SK-N-SH (cell line): ENCODE measurements around the gene TBRG1. TPM values are rescaled to one million over a fixed set of nuclear protein-coding genes. Genes with fewer than 3 reads are reported as not detected.
A peak's percentile ranks its signal among the peaks of the same experiment; 100 is the strongest.

Source experiments
- CTCF ChIA-PET: fragments of 300-600, 350-600 bp; formaldehyde crosslinking; extraction: SDS; loops from one replicate; lab custom pipeline; 2021; lab: Yijun Ruan, JAX
- POLR2A ChIA-PET: fragments of 350-600 bp; sonication (Branson Sonifier 250); formaldehyde crosslinking; extraction: SDS; loops from one replicate; lab custom pipeline; 2020; ENCODE audit warnings: antibody characterized with exemption, inconsistent platforms; lab: Yijun Ruan, JAX
- DNase-seq: peaks from one replicate; pipeline ENCODE4 v3.0.0; 2012
- H2AFZ ChIP-seq: fragments of 200-600 bp; sonication (generic); 2 replicates; pipeline ENCODE4 v1.8.1; 2016; ENCODE audit warnings: antibody characterized with exemption, mild to moderate bottlenecking, low read depth
- H3F3A ChIP-seq: fragments of 200-600 bp; sonication (generic); replicated peaks from 2 replicates; pipeline ENCODE3; 2016; ENCODE audit warnings: antibody characterized with exemption, mild to moderate bottlenecking; ENCODE audit not compliant: insufficient read depth
- H3K27ac ChIP-seq, 2 experiments: fragments of 200-500 bp in 1 of 2; fragments of 200-600 bp in 1 of 2; sonication (Bioruptor generic) in 1 of 2; sonication (generic), shearing (Covaris generic) in 1 of 2; 2 replicates each; pipeline versions ENCODE4 v1.5.1 to v1.6.1; 2014 to 2016; ENCODE audit warnings: low read depth in 2 of 2, inconsistent platforms in 1 of 2, low read length in 1 of 2, mild to moderate bottlenecking in 1 of 2, mixed read lengths in 1 of 2
- H3K27me3 ChIP-seq: fragments of 200-600 bp; sonication (generic), shearing (Covaris generic); 2 replicates; pipeline ENCODE4 v1.6.1; 2016; ENCODE audit warnings: mixed run types; ENCODE audit not compliant: insufficient read depth
- H3K36me3 ChIP-seq, 2 experiments: fragments of 200-500 bp in 1 of 2; fragments of 200-600 bp in 1 of 2; sonication (Bioruptor generic) in 1 of 2; sonication (generic) in 1 of 2; replicated peaks in 1 of 2; 2 replicates each; pipeline versions ENCODE3 to v1.5.1; 2014 to 2016; ENCODE audit warnings: low read length in 1 of 2, mild to moderate bottlenecking in 1 of 2; ENCODE audit not compliant: insufficient read depth in 2 of 2, control insufficient read depth in 1 of 2
- H3K4me1 ChIP-seq, 2 experiments: fragments of 200-500 bp in 1 of 2; fragments of 200-600 bp in 1 of 2; sonication (Bioruptor generic) in 1 of 2; sonication (generic), shearing (Covaris generic) in 1 of 2; 2 replicates each; pipeline versions ENCODE4 v1.5.1 to v1.6.1; 2014 to 2016; ENCODE audit warnings: low read depth in 1 of 2, low read length in 1 of 2, mixed run types in 1 of 2; ENCODE audit not compliant: insufficient read depth in 2 of 2, control insufficient read depth in 1 of 2
- H3K4me2 ChIP-seq: fragments of 200-600 bp; sonication (generic), shearing (Covaris generic); 2 replicates; pipeline ENCODE4 v1.6.1; 2017; ENCODE audit warnings: mixed run types
- H3K4me3 ChIP-seq, 2 experiments: fragments of 200-500 bp in 1 of 2; fragments of 200-600 bp in 1 of 2; sonication (Bioruptor generic) in 1 of 2; sonication (generic), shearing (Covaris generic) in 1 of 2; 2 replicates each; pipeline versions ENCODE4 v1.5.1 to v1.8.1; 2014 to 2016; ENCODE audit warnings: low read depth in 2 of 2, inconsistent platforms in 1 of 2, low read length in 1 of 2, mild to moderate bottlenecking in 1 of 2, mixed read lengths in 1 of 2, moderate library complexity in 1 of 2
- H3K79me2 ChIP-seq: fragments of 200-600 bp; sonication (generic); 2 replicates; pipeline ENCODE4 v1.8.1; 2017; ENCODE audit warnings: mild to moderate bottlenecking; ENCODE audit not compliant: insufficient read depth
- H3K9ac ChIP-seq: fragments of 200-600 bp; sonication (generic); 2 replicates; pipeline ENCODE4 v1.6.1; 2017; ENCODE audit warnings: mixed run types
- H3K9me2 ChIP-seq: fragments of 200-600 bp; sonication (generic); 2 replicates; pipeline ENCODE4 v1.6.1; 2017; ENCODE audit warnings: mixed run types
- H3K9me3 ChIP-seq: fragments of 200-600 bp; sonication (generic); 2 replicates; pipeline ENCODE4 v1.6.1; 2017; ENCODE audit warnings: mixed run types, mild to moderate bottlenecking, moderate library complexity
- H4K20me1 ChIP-seq: fragments of 200-600 bp; sonication (generic); 2 replicates; pipeline ENCODE4 v1.6.1; 2017; ENCODE audit warnings: mild to moderate bottlenecking, mixed run types; ENCODE audit not compliant: insufficient read depth
- CHD2 ChIP-seq: fragments of 150-350 bp; IDR thresholded peaks from 2 replicates; pipeline ENCODE4 v1.6.1; 2018; ENCODE audit warnings: low read length; ENCODE audit not compliant: partially characterized antibody
- CTCF ChIP-seq: fragments of 200-600 bp; sonication (generic); IDR thresholded peaks from 2 replicates; pipeline ENCODE4 v1.6.1; 2017; ENCODE audit warnings: antibody characterized with exemption, mild to moderate bottlenecking, moderate library complexity
- ELF1 ChIP-seq: IDR thresholded peaks from 2 replicates; pipeline ENCODE4 v1.4.0; 2012
- EP300 ChIP-seq, 2 experiments: IDR thresholded peaks; 2 replicates each; pipeline versions ENCODE4 v1.4.0 to v1.6.1; 2012; ENCODE audit warnings: borderline replicate concordance in 1 of 2, low read depth in 1 of 2, low read length in 1 of 2
- FOSL2 ChIP-seq: IDR thresholded peaks from 2 replicates; pipeline ENCODE4 v1.4.0; 2012; ENCODE audit warnings: low read depth, mild to moderate bottlenecking, moderate library complexity, borderline replicate concordance
- FOXM1 ChIP-seq: IDR thresholded peaks from 2 replicates; pipeline ENCODE4 v1.4.0; 2012; ENCODE audit warnings: low read depth, mild to moderate bottlenecking
- GABPA ChIP-seq: IDR thresholded peaks from 2 replicates; pipeline ENCODE4 v1.4.0; 2012; ENCODE audit warnings: low read depth, mild to moderate bottlenecking
- GATA2 ChIP-seq: sonication (generic); formaldehyde crosslinking; IDR thresholded peaks from 2 replicates; pipeline ENCODE4 v1.5.0; 2020; ENCODE audit warnings: mild to moderate bottlenecking, missing genetic modification reagents
- IRF3 ChIP-seq: fragments of 150-350 bp; IDR thresholded peaks from 2 replicates; pipeline ENCODE4 v1.6.1; 2016; ENCODE audit warnings: mild to moderate bottlenecking, low read depth, low read length
- MEF2A ChIP-seq: IDR thresholded peaks from 2 replicates; pipeline ENCODE4 v1.4.0; 2012; ENCODE audit warnings: low read depth, borderline replicate concordance
- MXI1 ChIP-seq: IDR thresholded peaks from 2 replicates; pipeline ENCODE4 v1.6.1; 2012; ENCODE audit warnings: mild to moderate bottlenecking, low read depth, low read length, improper control_type of control experiment
- NFIC ChIP-seq: IDR thresholded peaks from 2 replicates; pipeline ENCODE4 v1.4.0; 2012; ENCODE audit warnings: borderline replicate concordance
- NRF1 ChIP-seq: IDR thresholded peaks from 2 replicates; pipeline ENCODE4 v1.6.1; 2012; ENCODE audit warnings: low read depth, mild to moderate bottlenecking, low read length
- PBX3 ChIP-seq: IDR thresholded peaks from 2 replicates; pipeline ENCODE4; 2012
- POLR2AphosphoS5 ChIP-seq: IDR thresholded peaks from 2 replicates; pipeline ENCODE4 v1.6.1; 2012; ENCODE audit warnings: low read depth, low read length
- REST ChIP-seq: IDR thresholded peaks from 2 replicates; pipeline ENCODE4 v1.6.1; 2012; ENCODE audit warnings: mild to moderate bottlenecking, low read depth, low read length, moderate library complexity
- RFX5 ChIP-seq: IDR thresholded peaks from 2 replicates; pipeline ENCODE4 v1.6.1; 2012; ENCODE audit warnings: mild to moderate bottlenecking, improper control_type of control experiment, low read length
- SIN3A ChIP-seq: IDR thresholded peaks from 2 replicates; pipeline ENCODE4 v1.6.1; 2012; ENCODE audit warnings: low read depth, mild to moderate bottlenecking, low read length, moderate library complexity, borderline replicate concordance
- TCF12 ChIP-seq: IDR thresholded peaks from 2 replicates; pipeline ENCODE4 v1.4.0; 2012
- TEAD4 ChIP-seq: IDR thresholded peaks from 2 replicates; pipeline ENCODE4 v1.4.0; 2012; ENCODE audit warnings: mild to moderate bottlenecking, borderline replicate concordance; ENCODE audit not compliant: insufficient read depth
- USF1 ChIP-seq: IDR thresholded peaks from 2 replicates; pipeline ENCODE4 v1.4.0; 2012; ENCODE audit warnings: low read depth, borderline replicate concordance
- ZBTB33 ChIP-seq: IDR thresholded peaks from 2 replicates; pipeline ENCODE4 v1.4.0; 2012; ENCODE audit warnings: low read depth, borderline replicate concordance
- WGBS: methylation state at CpG from one replicate; pipeline ENCODE4 v1.1.6; 2017; ENCODE audit warnings: low lambda C conversion rate; 5-methylcytosine and 5-hydroxymethylcytosine counted together
- polyA plus RNA-seq, 3 experiments: library from polyadenylated mRNA; depleted of rRNA; stranded (reverse); fragments of >200 nt; gene quantifications; 2 replicates each; pipeline ENCODE4 v1.2.3, GENCODE V29; 2012

TBRG1 gene
- polyA plus RNA-seq, 1 of the 3 experiments (the other 2 are of a cell fraction): 22.0 TPM

- no peaks in the 10 kb centered on the region for H4K20me1 ChIP-seq
- no peak overlapping the region for H3K4me3 ChIP-seq
- no peak overlapping the region for H3K9ac ChIP-seq
- CTCF ChIA-PET: interaction anchor here (1.4 to 4.1 kb wide), 2 partner anchors 11 to 17 kb away, joined by 4 to 12 read pairs; no protein-coding TSS in a partner anchor
- H3K4me1 ChIP-seq: peaks cover 0 to 5% of the 10 kb centered on the region in 2 experiments; a peak in 1 of 4 replicates
- no peak overlapping the region for H3K27ac ChIP-seq
- TF ChIP-seq NRF1: no peak
- peak; percentile 18; the same call in 1 of the 2 replicates for TF ChIP-seq TCF12
- no peak for TF ChIP-seq GATA2 (CRISPR knock-in tag)
- no peak for TF ChIP-seq ZBTB33
- no peak for TF ChIP-seq IRF3
- no peak for TF ChIP-seq SIN3A
- TF ChIP-seq POLR2AphosphoS5: no peak
- TF ChIP-seq GABPA: no peak
- 0 out of 2 replicates have a peak, but pooled peaks have one; percentile 24 for TF ChIP-seq FOSL2
- 0 out of 2 replicates have a peak, but pooled peaks have one; percentile 19 for TF ChIP-seq NFIC
- TF ChIP-seq PBX3: no peak
- no peak for TF ChIP-seq REST
- no peak for TF ChIP-seq USF1
- no peak for TF ChIP-seq CHD2
- no peak for TF ChIP-seq MEF2A
- TF ChIP-seq FOXM1: no peak
- TF ChIP-seq CTCF: no peak
- no peak for TF ChIP-seq RFX5
- TF ChIP-seq EP300 (IDR thresholded peaks at IDR 0.05; ENCODE audit: borderline replicate concordance in 1 of 2, low read depth in 1 of 2, low read length in 1 of 2): no peak
- no peak for TF ChIP-seq ELF1
- no peak for TF ChIP-seq MXI1
- TF ChIP-seq TEAD4: no peak
- H2AFZ ChIP-seq: no peak overlapping the region
- no peaks in the 10 kb centered on the region for H3K9me3 ChIP-seq
- 13% methylated on average over 2 of the region's 3 CpGs for WGBS
- DNase-seq: no peak
- H3K79me2 ChIP-seq: no peaks in the 10 kb centered on the region
- no peaks in the 10 kb centered on the region for H3K9me2 ChIP-seq
- no peaks in the 10 kb centered on the region for H3F3A ChIP-seq
- no peaks in the 10 kb centered on the region for H3K36me3 ChIP-seq
- H3K4me2 ChIP-seq: no peak overlapping the region
- H3K27me3 ChIP-seq: peaks cover 4% of the 10 kb centered on the region; the same call in 1 of the 2 replicates
- POLR2A ChIA-PET: no interaction called here
Observed at GRCh38 chr11:124602193-124602592, 20.5 kb upstream of the TBRG1 start.
